Smooth muscle cell of the pulmonary artery (primary cell): Measurements from ENCODE around the gene ANKRD60. TPM values are rescaled to one million over a fixed set of nuclear protein-coding genes. Genes with fewer than 3 reads are reported as not detected.

Source experiments
- total RNA-seq: library from RNA; depleted of rRNA; stranded (reverse); fragments of >200 nt; gene quantifications from 2 replicates; pipeline ENCODE4 v1.2.3, GENCODE V29; 2014

Gene ANKRD60, protein sequence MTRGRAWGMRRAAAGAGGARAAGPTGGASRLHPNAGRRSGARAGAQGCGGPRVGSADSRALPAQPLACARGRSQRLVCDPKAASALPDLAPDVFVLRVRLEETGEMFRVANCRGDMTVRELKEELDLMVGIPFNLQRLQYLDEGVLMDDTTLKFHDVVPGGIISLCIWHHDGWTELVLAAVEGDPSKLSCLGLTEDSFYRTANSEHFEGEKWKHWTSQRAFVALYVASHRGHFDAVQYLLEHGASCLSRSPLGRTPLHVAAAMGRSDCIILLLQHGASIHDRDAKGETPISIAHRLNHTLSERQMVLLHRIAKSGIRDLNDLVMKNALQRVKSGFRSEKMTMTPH
- total RNA-seq = not detected in 2 replicates

GRCh38 chr20:58228484-58229197, at the start of gene ANKRD60:
ANKRD60 (minus strand) TSS chr20:58228653; CDS start chr20:58228653, 0 bp downstream.

Other genes starting within 250 kb of the ANKRD60 start
- 20.2 and 21.4 TPM in 2 replicates for gene RAB22A, start 81.1 kb upstream of the ANKRD60 start, total RNA-seq
- gene VAPB, start 160.6 kb upstream of the ANKRD60 start, total RNA-seq = 25.1 and 25.5 TPM in 2 replicates